GM18499 (cell line): ENCODE data around the gene KRTAP12-2.

ENCODE experiments used
- ATAC-seq: cut with Tn5 transposase; IDR thresholded peaks from one replicate; pipeline ENCODE4 v1.9.1; 2021; ENCODE audit warnings: moderate number of reproducible peaks; ENCODE audit not compliant: insufficient read depth, unreplicated experiment

The KRTAP12-2 gene

GRCh38 chr21:44666401-44667320, at the start of gene KRTAP12-2:
Gene KRTAP12-2, minus strand, starts transcription at chr21:44666927. Its CDS starts 41 bp downstream, at chr21:44666886.
- no peak for ATAC-seq

- ATAC-seq = no peak
These were observed 48.2 kb upstream of the KRTAP12-2 start for GRCh38 chr21:44714905-44715304.

- ATAC-seq = no peak
These were observed 47.1 kb upstream of the KRTAP12-2 start for GRCh38 chr21:44713846-44714245.

- ATAC-seq = no peak
These were observed 46.4 kb upstream of the KRTAP12-2 start for GRCh38 chr21:44713130-44713529.

GRCh38 chr21:44712203-44713028, 45.7 kb upstream of the KRTAP12-2 start:
- no peak for ATAC-seq

GRCh38 chr21:44711327-44712202, 44.8 kb upstream of the KRTAP12-2 start, which contains the start of gene TSPEAR:
Gene TSPEAR, minus strand, starts transcription at chr21:44711572. Its CDS starts 58 bp downstream, at chr21:44711514.
- ATAC-seq = no peak

GRCh38 chr21:44710756-44711326, 44.1 kb upstream of the KRTAP12-2 start:
- ATAC-seq = no peak

GRCh38 chr21:44710294-44710665, 43.6 kb upstream of the KRTAP12-2 start:
- no peak for ATAC-seq

GRCh38 chr21:44709426-44710293, 42.9 kb upstream of the KRTAP12-2 start:
- ATAC-seq = no peak

- ATAC-seq = no peak
These were observed 42.2 kb upstream of the KRTAP12-2 start for GRCh38 chr21:44708866-44709425.

GRCh38 chr21:44708213-44708865, 41.6 kb upstream of the KRTAP12-2 start:
- ATAC-seq = no peak

- ATAC-seq = no peak
These were observed 40.2 kb upstream of the KRTAP12-2 start for GRCh38 chr21:44706706-44707581.

- ATAC-seq = no peak
These were observed 39.4 kb upstream of the KRTAP12-2 start for GRCh38 chr21:44706026-44706705.

GRCh38 chr21:44704636-44705001, 37.9 kb upstream of the KRTAP12-2 start:
- ATAC-seq = no peak

GRCh38 chr21:44703731-44704635, 37.3 kb upstream of the KRTAP12-2 start:
- ATAC-seq = no peak
